ENCODE measurements around the gene ADARB2. TPM values are rescaled to one million over a fixed set of nuclear protein-coding genes. Genes with fewer than 3 reads are reported as not detected.

The ADARB2 gene
- total and polyA plus RNA-seq, 2 experiments from 2014 or later, result 1.6 to 3.1 TPM

- Histone ChIP-seq H3K4me3 (no peak overlapping the region), H3K27ac (no peak overlapping the region), H3K36me3 (no peaks in the 10 kb centered on the region), H3K4me1 (ENCODE audit: low read depth) (no peaks in the 10 kb centered on the region), H3K27me3 (no peaks in the 10 kb centered on the region), H3K9me3 (ENCODE audit: low read depth) (no peaks in the 10 kb centered on the region)
- DNase-seq (ENCODE audit: low read depth in 1 of 2, low spot score in 1 of 2), result no peak
- no peak for TF ChIP-seq CTCF (IDR thresholded peaks at IDR 0.05; ENCODE audit: low read depth, low read length)
Measured at GRCh38 chr10:1632141-1632540, 105.2 kb downstream of the ADARB2 start.

- H3K4me1 ChIP-seq (ENCODE audit: low read depth), result no peaks in the 10 kb centered on the region
- no peaks in the 10 kb centered on the region for H3K9me3 ChIP-seq (ENCODE audit: low read depth)
- no peak for TF ChIP-seq CTCF (IDR thresholded peaks at IDR 0.05; ENCODE audit: low read depth, low read length)
- H3K27me3 ChIP-seq, result no peaks in the 10 kb centered on the region
- DNase-seq (ENCODE audit: low read depth in 1 of 2, low spot score in 1 of 2), result no peak
- H3K4me3 ChIP-seq, result no peak overlapping the region
- no peaks in the 10 kb centered on the region for H3K36me3 ChIP-seq
- no peak overlapping the region for H3K27ac ChIP-seq
Measured at GRCh38 chr10:1631282-1631681, 106.0 kb downstream of the ADARB2 start.

GRCh38 chr10:1630304-1630703 lies 107.0 kb downstream of the ADARB2 start:
- Histone ChIP-seq H3K36me3 (no peaks in the 10 kb centered on the region), H3K27me3 (no peaks in the 10 kb centered on the region), H3K9me3 (ENCODE audit: low read depth) (no peaks in the 10 kb centered on the region), H3K4me1 (ENCODE audit: low read depth) (no peaks in the 10 kb centered on the region), H3K27ac (no peak overlapping the region), H3K4me3 (no peak overlapping the region)
- DNase-seq (ENCODE audit: low read depth in 1 of 2, low spot score in 1 of 2), result no peak
- TF ChIP-seq CTCF (IDR thresholded peaks at IDR 0.05; ENCODE audit: low read depth, low read length), result no peak

- Histone ChIP-seq H3K27ac (no peak overlapping the region), H3K4me1 (ENCODE audit: low read depth) (no peaks in the 10 kb centered on the region), H3K9me3 (ENCODE audit: low read depth) (no peaks in the 10 kb centered on the region), H3K36me3 (no peaks in the 10 kb centered on the region), H3K4me3 (no peak overlapping the region), H3K27me3 (no peaks in the 10 kb centered on the region)
- no peak for TF ChIP-seq CTCF (IDR thresholded peaks at IDR 0.05; ENCODE audit: low read depth, low read length)
- DNase-seq (ENCODE audit: low read depth in 1 of 2, low spot score in 1 of 2), result peak in 1 of 2 donors; percentile 20
Measured at GRCh38 chr10:1629326-1630198, 107.8 kb downstream of the ADARB2 start.

- no peak overlapping the region for H3K4me3 ChIP-seq
- H3K36me3 ChIP-seq, result no peaks in the 10 kb centered on the region
- no peak for TF ChIP-seq CTCF (IDR thresholded peaks at IDR 0.05; ENCODE audit: low read depth, low read length)
- H3K27me3 ChIP-seq, result no peaks in the 10 kb centered on the region
- H3K27ac ChIP-seq, result no peak overlapping the region
- no peaks in the 10 kb centered on the region for H3K4me1 ChIP-seq (ENCODE audit: low read depth)
- DNase-seq (ENCODE audit: low read depth in 1 of 2, low spot score in 1 of 2), result no peak
- no peaks in the 10 kb centered on the region for H3K9me3 ChIP-seq (ENCODE audit: low read depth)
Measured at GRCh38 chr10:1628757-1629156, 108.6 kb downstream of the ADARB2 start.
